ENCODE data around the gene DCANP1.
A peak's percentile ranks its signal among the peaks of the same experiment; 100 is the strongest.

Gene DCANP1

GRCh38 chr5:135457424-135458071 is 10.4 kb upstream of the DCANP1 start:
- peak in 1 of 2 donors; percentile 20 for DNase-seq (ENCODE audit: low read depth in 2 of 2)

GRCh38 chr5:135456238-135457099 is 9.3 kb upstream of the DCANP1 start:
- DNase-seq (ENCODE audit: low read depth in 2 of 2), result no peak

- DNase-seq (ENCODE audit: low read depth in 2 of 2), result no peak
Measured at GRCh38 chr5:135455876-135456237, 8.7 kb upstream of the DCANP1 start.

DNA sequence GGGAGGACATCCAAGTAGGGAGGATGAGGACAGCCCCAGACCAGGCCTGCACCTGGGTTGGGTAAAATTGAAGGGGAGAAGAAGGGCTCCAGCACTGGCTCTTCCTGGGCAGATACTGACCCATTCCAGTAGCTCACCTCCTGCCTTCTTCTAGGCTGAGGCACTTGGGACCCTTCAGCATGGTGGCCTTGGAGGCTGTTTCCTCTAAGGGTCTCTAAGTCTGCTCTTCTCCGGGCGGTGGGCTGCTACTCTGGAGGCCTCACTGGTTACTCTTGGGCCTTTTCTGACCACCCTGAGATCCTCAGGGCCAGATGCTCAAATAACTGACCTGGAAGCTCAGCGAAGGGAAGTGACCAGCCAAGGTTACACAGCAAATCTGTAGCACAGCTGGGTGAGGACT is 7.8 kb upstream of the DCANP1 start:
- no peak for DNase-seq (ENCODE audit: low read depth in 2 of 2)

- DNase-seq (ENCODE audit: low read depth in 2 of 2), result no peak
Measured at GRCh38 chr5:135453613-135454012, 6.5 kb upstream of the DCANP1 start.

DNA sequence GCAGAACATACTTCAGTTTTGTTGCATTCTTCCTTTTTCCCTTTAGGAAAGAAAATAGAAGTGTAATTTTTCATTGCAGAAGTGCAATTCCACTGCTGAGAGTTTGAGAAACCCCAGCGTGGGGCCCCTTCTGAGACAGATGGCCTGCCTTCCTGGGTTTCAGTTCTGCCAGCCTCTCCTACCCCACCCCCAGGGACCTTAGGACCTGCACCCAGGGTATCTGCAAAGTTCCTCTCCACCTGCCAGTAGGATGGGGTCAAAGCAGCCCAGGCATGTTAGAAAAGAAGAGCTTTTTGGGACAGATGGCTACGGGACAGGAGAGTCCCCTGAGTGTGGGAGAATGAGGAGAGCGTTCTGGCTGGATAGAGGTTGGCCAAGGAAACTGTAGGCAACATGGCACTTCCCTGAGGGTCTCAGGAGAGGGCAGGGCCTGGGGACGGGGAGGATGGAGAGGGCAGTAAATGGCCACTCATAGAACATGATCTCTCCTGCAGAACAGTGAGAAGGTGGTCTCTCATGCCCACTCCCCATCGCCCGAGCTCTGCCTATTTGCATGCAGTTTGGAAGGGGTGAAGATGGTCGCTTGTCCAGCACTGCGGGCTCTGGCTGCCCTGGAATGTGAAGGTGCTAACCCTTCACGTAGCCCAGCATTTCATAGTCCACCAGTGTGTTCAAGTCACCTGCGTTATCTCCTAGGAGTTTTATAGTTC is 5.3 kb upstream of the DCANP1 start, which contains the start of gene TIFAB:
Gene TIFAB, minus strand, starts transcription at position 31 of the 710 bp plus-strand sequence. CDS start 2,412 bp downstream, outside the sequence.
- no peak for DNase-seq (ENCODE audit: low read depth in 2 of 2)

DNA sequence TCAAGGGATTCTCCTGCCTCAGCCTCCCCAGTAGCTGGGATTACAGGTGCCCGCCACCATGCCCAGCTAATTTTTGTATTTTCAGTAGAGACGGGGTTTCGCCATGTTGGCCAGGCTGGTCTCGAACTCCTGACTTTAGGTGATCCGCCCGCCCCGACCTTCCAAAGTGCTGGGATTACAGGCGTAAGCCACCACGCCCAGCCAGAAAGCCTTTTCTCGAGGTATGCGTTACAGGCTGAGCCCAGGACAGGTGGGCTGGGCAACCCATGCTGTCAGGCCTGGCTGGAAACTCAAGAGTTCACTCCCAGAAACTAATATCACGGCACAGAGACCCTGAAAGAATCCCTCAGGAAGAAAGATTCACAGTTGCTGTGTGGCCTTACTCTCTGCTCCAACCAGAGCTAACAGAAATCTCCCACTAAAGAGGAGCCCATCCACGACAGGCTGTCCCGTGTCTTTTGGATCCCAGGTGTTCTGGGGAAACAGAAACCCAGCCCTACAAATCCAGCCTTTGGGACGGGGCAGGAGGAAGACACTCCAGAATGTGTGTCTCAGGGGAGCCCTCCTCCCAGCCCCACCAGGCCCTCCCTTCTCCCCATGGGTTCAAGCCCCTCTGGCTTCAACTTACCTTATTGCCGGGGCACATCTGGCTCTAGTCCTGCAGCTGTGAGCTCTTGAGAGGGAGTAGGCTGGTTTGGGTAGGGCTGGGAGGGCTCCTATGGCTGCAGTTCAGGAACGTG is 4.6 kb upstream of the DCANP1 start:
- DNase-seq (ENCODE audit: low read depth in 2 of 2), result no peak

- no peak for DNase-seq (ENCODE audit: low read depth in 2 of 2)
Measured at GRCh38 chr5:135450952-135451351, 3.8 kb upstream of the DCANP1 start.

- no peak for DNase-seq (ENCODE audit: low read depth in 2 of 2)
Measured at GRCh38 chr5:135450336-135450735, 3.2 kb upstream of the DCANP1 start.

GRCh38 chr5:135449644-135450043 is 2.5 kb upstream of the DCANP1 start:
- no peak for DNase-seq (ENCODE audit: low read depth in 2 of 2)

DNA sequence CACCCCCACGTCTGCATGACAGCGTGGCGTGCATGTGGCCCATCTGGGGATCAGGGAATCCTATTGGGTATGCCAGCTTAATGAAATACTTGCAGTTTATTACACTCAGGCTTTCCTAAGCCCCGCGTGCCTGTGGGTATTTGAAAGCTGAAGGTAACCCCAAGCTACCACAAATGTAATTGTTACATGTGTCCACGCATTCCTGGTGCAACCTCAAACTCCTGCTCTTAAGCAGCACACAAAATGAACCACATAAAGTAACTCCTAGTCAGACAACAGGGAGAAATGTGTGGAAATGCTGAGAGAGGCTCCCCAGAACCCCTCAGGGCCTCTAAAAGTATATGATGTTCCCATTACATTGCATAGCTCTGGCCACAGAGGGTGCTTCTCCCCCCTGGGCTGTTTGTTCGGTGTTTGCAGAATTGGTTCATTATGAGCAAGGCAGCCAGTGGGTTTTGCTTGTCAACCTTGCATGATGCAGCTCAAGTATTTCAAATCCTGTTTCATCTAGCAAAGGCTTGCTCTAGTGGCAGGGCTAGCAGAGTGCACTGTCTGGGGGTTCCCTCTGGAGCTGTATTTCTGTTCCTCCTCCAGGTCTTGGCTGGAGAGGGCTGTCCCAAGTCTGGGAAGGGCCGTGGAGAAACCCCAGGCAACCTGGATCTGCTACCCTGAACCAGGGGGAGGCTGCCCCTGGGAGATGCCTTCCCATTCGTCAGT is 1.8 kb upstream of the DCANP1 start:
- DNase-seq (ENCODE audit: low read depth in 2 of 2), result no peak

- DNase-seq (ENCODE audit: low read depth in 2 of 2), result no peak
Measured at GRCh38 chr5:135448071-135448739, 1.1 kb upstream of the DCANP1 start.

DNA sequence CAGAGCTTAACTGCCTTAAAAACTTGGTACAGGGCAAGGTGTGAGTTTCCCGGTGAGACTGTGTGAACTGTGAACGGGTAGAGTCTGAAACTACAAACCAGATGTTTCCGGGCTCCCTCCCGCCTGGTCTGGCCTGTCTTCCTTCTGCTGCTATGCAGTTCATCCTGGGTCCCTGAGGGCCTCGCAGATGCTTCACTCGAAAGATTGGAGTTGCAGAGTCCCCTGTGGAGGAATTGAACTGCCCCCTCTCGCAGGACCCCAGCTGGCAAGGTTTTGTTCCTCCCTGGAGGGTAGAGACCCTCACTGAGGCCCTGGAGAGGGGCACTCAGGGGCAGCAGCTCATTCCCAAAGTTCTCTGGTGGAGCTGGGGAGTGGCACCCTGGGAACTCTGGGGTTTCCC is 533 bp downstream of the DCANP1 start:
- no peak for DNase-seq (ENCODE audit: low read depth in 2 of 2)

- no peak for DNase-seq (ENCODE audit: low read depth in 2 of 2)
Measured at GRCh38 chr5:135446206-135446605, 942 bp downstream of the DCANP1 start.

DNA sequence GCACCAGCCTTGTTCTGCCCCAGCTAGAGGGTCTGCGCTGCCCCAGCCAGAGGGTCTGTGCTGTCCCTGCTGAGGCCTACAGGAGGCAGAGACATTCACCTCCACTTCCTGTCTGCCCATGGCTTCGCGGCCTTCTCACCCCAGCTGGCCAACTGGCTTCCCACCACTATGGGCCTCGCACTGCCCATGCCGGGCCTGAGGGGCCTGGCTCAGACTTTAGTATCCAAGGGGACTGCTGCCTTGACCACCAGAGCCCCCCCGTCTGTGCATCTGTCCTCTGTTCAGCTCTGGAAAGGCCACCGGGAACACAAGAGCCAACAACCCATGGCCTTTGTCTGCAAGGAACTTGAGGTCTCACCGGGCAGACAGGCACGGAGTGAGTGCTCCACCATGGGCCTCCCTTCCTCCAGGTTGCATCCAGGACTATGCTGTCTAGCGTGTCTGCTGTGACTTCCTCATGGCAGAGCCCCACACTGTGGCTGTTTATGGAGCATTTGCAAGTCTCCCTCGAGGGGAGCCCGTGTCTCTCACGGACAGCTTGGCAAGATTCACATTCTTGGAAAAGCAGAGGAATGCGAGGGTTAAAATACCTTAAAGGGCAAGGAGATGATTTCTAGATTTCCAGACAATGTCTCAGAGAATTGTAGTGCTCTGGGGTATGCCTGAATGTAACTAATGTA is 1.7 kb downstream of the DCANP1 start:
- no peak for DNase-seq (ENCODE audit: low read depth in 2 of 2)

GRCh38 chr5:135444881-135445280 is 2.3 kb downstream of the DCANP1 start:
- DNase-seq (ENCODE audit: low read depth in 2 of 2), result no peak

GRCh38 chr5:135444360-135444759 is 2.8 kb downstream of the DCANP1 start:
- no peak for DNase-seq (ENCODE audit: low read depth in 2 of 2)

GRCh38 chr5:135443161-135443960 is 3.8 kb downstream of the DCANP1 start:
- no peak for DNase-seq (ENCODE audit: low read depth in 2 of 2)

Measured in stimulated activated CD8-positive, alpha-beta memory T cell treated with anti-CD3 and anti-CD28 coated beads, Interleukin-2, amount 100 ng/mL, for 1 hour (primary cell).